Retinal pigment epithelial cell (primary cell): Measurements from ENCODE around the gene UNC5B.

Source experiments
- DNase-seq: peaks from one replicate; pipeline ENCODE4 v3.0.0-alpha.2; 2010; ENCODE audit warnings: low read depth
- H3K4me3 ChIP-seq: 2 replicates; pipeline ENCODE4 v1.5.1; 2011; ENCODE audit warnings: mild to moderate bottlenecking, low read length, control low read depth, moderate library complexity
- CTCF ChIP-seq: conservative IDR thresholded peaks from 2 replicates; pipeline ENCODE4 v1.5.1; 2011; ENCODE audit warnings: low read depth, low read length, control low read depth, inconsistent platforms

Gene UNC5B

DNA sequence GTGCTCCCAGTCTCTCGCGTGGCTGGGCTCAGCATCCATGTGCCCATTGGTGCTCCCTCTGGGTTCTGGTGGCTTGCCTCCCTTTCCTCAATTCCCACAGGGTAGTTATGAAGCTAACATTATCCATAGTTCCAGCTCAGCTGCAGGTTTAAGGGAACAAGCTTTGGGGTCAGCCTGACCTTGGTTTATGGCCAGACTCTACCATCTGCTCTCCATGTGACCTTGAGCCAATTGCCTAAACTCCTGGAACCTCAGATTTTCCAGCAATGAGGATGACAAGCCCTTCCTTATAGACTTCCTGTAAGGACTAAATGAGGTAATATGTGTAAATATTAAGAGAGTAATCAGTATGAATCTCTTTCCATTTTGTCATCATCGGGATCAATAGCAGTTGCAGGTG, 96.6 kb downstream of the UNC5B start:
- no peak for DNase-seq
- TF ChIP-seq CTCF: no peak
- no peak overlapping the region for H3K4me3 ChIP-seq

DNA sequence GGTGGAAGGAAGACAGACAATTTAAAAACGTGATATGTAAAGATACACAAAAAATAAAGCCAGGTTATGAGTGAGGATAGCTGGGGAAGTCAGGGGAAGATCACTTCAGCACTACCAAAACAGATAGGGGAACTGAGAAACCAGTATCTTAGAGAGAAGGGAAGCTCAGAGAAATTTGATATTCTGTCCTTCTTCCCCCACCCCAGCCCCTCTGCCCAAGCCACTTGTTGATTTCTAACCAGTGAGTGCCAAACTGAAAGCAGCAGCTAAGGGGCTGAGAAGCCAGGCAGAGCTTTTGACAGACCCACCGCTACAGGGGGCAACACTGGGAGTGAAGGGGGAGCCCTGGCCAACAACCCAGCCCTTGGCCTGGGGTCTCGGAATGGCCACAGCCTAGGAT, 97.5 kb downstream of the UNC5B start:
- TF ChIP-seq CTCF: no peak
- no peak overlapping the region for H3K4me3 ChIP-seq
- no peak for DNase-seq

DNA sequence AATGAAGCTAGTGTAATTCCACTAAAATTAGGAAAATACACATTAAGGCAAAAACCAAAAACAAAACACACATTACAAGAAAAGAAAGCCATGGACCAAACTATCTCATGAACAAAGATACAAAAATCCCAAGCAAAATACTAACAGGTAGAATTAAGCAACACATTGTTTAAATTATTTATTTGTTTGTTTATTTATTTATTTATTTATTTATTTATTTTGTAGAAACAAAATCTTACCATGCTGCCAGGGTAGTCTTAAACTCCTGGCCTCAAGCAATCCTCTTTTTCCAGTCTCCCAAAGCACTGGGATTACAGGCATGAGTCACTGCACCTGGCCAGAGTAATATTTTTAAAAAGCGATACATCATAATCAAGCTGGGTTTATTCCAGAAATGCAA, 99.8 kb downstream of the UNC5B start:
- no peak for DNase-seq
- H3K4me3 ChIP-seq: no peak overlapping the region
- TF ChIP-seq CTCF: no peak

DNA sequence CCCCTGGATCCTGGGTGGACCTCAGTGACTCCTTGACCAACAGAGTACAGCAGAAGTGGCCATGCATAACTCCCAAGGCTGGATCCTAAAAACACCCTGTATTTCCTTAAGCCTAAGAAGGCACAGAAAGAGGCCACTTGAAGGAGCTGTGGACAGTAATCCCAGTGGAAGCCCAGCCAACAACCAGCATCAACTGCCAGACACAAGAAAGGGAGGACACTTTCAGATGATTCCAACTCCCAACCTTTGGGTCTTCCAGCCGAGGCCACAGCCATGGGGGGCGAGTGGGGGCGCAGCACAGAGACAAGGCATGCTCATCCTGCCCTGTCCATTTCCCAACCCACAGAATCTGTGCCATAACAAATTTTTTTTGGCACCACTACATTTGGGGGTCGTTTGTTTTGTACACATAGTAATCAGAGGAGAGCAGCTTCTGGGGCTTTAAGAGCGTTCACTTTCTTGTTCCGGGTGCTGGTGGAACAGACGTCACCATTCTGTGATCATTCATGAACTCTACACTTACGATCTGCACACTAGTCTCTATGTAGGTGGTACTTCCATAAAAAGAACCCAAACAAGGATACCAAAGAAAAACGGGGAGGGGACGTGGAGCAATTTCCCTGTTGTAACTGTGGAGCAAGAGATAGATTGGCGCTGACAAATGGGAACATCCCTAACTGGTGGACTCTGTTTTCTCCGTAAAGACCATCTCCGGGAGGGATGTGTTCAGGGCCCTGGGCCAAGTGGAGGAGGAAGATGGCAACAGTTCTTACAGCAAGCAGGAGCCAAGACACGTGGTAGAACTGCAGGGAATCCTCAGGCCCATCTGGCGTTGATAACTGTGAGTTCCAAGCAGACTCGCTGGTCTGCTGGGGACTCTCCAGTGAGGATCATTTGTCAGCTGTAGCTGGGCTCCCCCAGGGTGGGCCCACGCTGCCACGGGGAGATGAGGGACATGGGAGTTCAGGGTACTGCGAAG, 100.7 kb downstream of the UNC5B start:
- no peak for DNase-seq
- no peak overlapping the region for H3K4me3 ChIP-seq

DNA sequence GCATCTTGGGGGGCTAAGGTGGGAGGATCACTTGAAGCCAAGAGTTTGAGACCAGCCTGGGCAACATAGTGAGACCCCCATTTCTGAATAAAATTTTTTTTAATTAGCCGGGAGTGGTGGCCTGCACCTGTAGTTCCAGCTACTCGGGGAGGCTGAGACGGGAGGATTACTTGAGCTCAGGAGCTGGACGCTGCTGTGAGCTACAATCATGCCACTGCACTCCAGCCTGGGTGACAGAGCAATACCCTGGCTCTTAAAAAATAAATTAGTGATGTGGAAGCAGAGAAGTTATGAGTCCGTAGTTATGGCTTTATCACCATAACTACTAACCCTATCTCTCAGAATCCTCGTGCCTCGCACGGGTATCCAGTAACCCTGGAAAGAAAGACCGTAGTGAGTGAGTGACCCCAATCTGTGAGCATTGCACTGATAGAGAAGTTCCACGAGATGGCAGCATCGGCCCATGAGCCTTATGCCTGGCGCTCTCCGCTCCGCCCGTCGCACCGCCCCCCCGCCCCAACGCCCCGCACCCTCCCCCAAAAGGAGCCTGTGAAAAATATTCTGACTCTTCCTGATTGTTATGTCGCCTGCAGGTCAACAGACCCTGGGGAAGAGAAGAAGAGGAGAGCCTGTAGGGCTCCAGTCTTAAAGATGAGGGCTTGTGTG, 101.8 kb downstream of the UNC5B start:
- TF ChIP-seq CTCF: peak; percentile 71
- H3K4me3 ChIP-seq: no peak overlapping the region
- DNase-seq: no peak

More for the DNA sequence above, 100.7 kb downstream of the UNC5B start:
- TF ChIP-seq CTCF: no peak

DNA sequence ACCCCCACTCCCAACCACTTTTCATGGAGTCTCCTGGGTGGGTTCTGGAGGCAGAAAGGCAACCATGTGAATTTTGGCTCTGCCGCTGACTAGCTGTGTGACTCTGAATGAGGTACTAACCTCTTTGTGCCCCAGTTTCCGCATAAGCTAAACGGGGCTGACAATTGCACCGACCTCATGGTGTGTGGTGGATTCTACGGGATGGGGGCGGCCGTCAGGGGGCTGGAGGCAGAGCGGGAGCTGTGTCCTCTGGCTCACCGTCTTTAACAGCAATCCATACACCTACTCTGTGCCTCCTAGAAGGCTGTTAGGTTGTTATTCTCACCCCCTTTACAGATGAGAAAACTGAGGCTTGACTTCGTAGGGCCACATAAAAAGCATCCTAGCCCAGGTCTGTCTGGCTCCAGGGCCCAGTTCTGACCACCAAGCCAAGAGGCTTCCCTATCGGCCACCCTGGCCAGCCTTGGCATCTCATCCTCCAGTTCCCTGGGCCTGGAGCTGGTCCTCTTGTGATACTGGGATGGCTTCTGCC, 102.4 kb downstream of the UNC5B start:
- no peak for DNase-seq
- TF ChIP-seq CTCF: no peak
- H3K4me3 ChIP-seq: no peak overlapping the region
